Motor neuron (in vitro differentiated cells): Measurements from ENCODE around the gene DDIAS. TPM values are rescaled to one million over a fixed set of nuclear protein-coding genes. Genes with fewer than 3 reads are reported as not detected.

Experiments
- ATAC-seq, 8 experiments: fragments of 200-7000 bp; cut with Tn5 transposase; replicated peaks in 6 of 8; 2 replicates each; pipeline ENCODE4 v1.8.0; 2021; ENCODE audit warnings: mild to moderate bottlenecking in 8 of 8, moderate library complexity in 8 of 8
- H3K27ac ChIP-seq, 2 donors: fragments of 250-450 bp; sonication (Bioruptor Pico); 2 replicates each; pipeline ENCODE4 v1.9.0; 2021; ENCODE audit warnings: antibody characterized with exemption in 2 of 2, mild to moderate bottlenecking in 2 of 2, moderate library complexity in 1 of 2
- H3K4me1 ChIP-seq, 2 donors: fragments of 250-450 bp; sonication (Bioruptor Pico); replicated peaks in 1 of 2; 2 replicates each; pipeline ENCODE4 v1.6.1; 2021; ENCODE audit warnings: antibody characterized with exemption in 2 of 2, mild to moderate bottlenecking in 2 of 2, moderate library complexity in 1 of 2
- H3K4me3 ChIP-seq, 5 donors: fragments of 250-450 bp; sonication (Bioruptor Pico); 2 replicates each; pipeline ENCODE4 v1.9.0; 2021; ENCODE audit warnings: antibody characterized with exemption in 5 of 5, mild to moderate bottlenecking in 5 of 5, moderate library complexity in 4 of 5
- WGBS, 10 experiments: fragments of 450-650 bp; shearing (Covaris generic); methylation state at CpG; one replicate each; pipeline ENCODE4 v1.0.0; 2022; 5-methylcytosine and 5-hydroxymethylcytosine counted together
- in situ Hi-C, 9 experiments: fragments of 400-800 bp; cut with MboI; loops; one replicate each; pipeline ENCODE4 v1.15.0; 2021; ENCODE audit warnings: low sequenced_read_pairs in 9 of 9, low pct_unique_long_range_greater_than_20kb in 2 of 9; ENCODE audit not compliant: unreplicated experiment in 9 of 9
- total RNA-seq, 8 experiments: library from RNA; unstranded; fragments of 300-600 nt; gene quantifications; 2 replicates each; pipeline versions ENCODE4 v1.2.3 to v1.2.4, GENCODE V29; 2022

The DDIAS gene
- total RNA-seq, 8 experiments from 2014 or later: 0.23 to 9.4 (median 0.77) TPM

GRCh38 chr11:82980947-82981346 is 79.4 kb downstream of the DDIAS start:
- in situ Hi-C loops: no loop called here
- no peak for ATAC-seq
- no peaks in the 10 kb centered on the region for H3K4me1 ChIP-seq
- no peak overlapping the region for H3K27ac ChIP-seq
- 52 to 100% (median 75%) methylated on average over 1 to 4 of the region's 4 CpGs for WGBS, 10 experiments
- H3K4me3 ChIP-seq: no peak overlapping the region

GRCh38 chr11:82981852-82982251 is 80.3 kb downstream of the DDIAS start:
- in situ Hi-C loops: no loop called here
- 80 to 100% (median 100%) methylated on average over 1 to 5 of the region's 6 CpGs for WGBS, 10 experiments
- no peaks in the 10 kb centered on the region for H3K4me1 ChIP-seq
- ATAC-seq: no peak
- H3K27ac ChIP-seq: no peak overlapping the region
- H3K4me3 ChIP-seq: no peak overlapping the region

Other genes with a start within 250 kb of the DDIAS start
- 10 to 100 TPM in 1 of 8 experiments, 1 to 10 TPM in 4, under 1 TPM in 2, not detected in 1; 0.05 to 15.1 (median 2.8) TPM for gene FAM181B, start 167.9 kb upstream of the DDIAS start, total RNA-seq
- 100 to 1,000 TPM in 1 of 8 experiments, 10 to 100 TPM in 7; 19.6 to 118 (median 27.8) TPM for gene PRCP, start 1.3 kb upstream of the DDIAS start, total RNA-seq
- 10 to 100 TPM; 13.4 to 32.6 (median 19.7) TPM for gene RAB30, start 170.2 kb downstream of the DDIAS start, total RNA-seq